HG02938 (cell line): ENCODE results near the gene CYYR1.
"Not testable (repeated sequence)": the region's sequence is repeated elsewhere in the genome, so short reads cannot be mapped to it uniquely, and the experiment has no call there.

ENCODE experiments used
- ATAC-seq: cut with Tn5 transposase; IDR thresholded peaks from one replicate; pipeline ENCODE4 v1.9.1; 2021; ENCODE audit warnings: mild to moderate bottlenecking, moderate library complexity; ENCODE audit not compliant: unreplicated experiment

CYYR1 gene

GRCh38 chr21:26491663-26492062, 81.4 kb downstream of the CYYR1 start:
- no peak for ATAC-seq

GRCh38 chr21:26490771-26491170, 82.3 kb downstream of the CYYR1 start:
- ATAC-seq = no peak

- no peak for ATAC-seq
These were observed 83.3 kb downstream of the CYYR1 start for GRCh38 chr21:26489781-26490180.

GRCh38 chr21:26487981-26488480, 85.1 kb downstream of the CYYR1 start:
- ATAC-seq = no peak

GRCh38 chr21:26473471-26473870, 99.6 kb downstream of the CYYR1 start:
- ATAC-seq = no peak

GRCh38 chr21:26471099-26471471, 102.0 kb downstream of the CYYR1 start:
- no peak for ATAC-seq

- ATAC-seq = no peak
These were observed 102.6 kb downstream of the CYYR1 start for GRCh38 chr21:26470351-26471098.

GRCh38 chr21:26469789-26470188, 103.3 kb downstream of the CYYR1 start:
- no peak for ATAC-seq

GRCh38 chr21:26465916-26466315, 107.2 kb downstream of the CYYR1 start:
- ATAC-seq = no peak

GRCh38 chr21:26461500-26461899, 111.6 kb downstream of the CYYR1 start:
- no peak for ATAC-seq

GRCh38 chr21:26460621-26461020, 112.5 kb downstream of the CYYR1 start:
- ATAC-seq = no peak

- not testable (repeated sequence) for ATAC-seq
These were observed 114.2 kb downstream of the CYYR1 start for GRCh38 chr21:26458854-26459253.

- ATAC-seq = no peak
These were observed 115.3 kb downstream of the CYYR1 start for GRCh38 chr21:26457817-26458216.

GRCh38 chr21:26453267-26453666, 119.8 kb downstream of the CYYR1 start:
- no peak for ATAC-seq

- ATAC-seq = no peak
These were observed 121.9 kb downstream of the CYYR1 start for GRCh38 chr21:26451081-26451740.

GRCh38 chr21:26449161-26449560, 123.9 kb downstream of the CYYR1 start:
- ATAC-seq = no peak

- ATAC-seq = no peak
These were observed 124.3 kb downstream of the CYYR1 start for GRCh38 chr21:26448751-26449150.

GRCh38 chr21:26447932-26448475, 125.1 kb downstream of the CYYR1 start:
- no peak for ATAC-seq

- no peak for ATAC-seq
These were observed 127.6 kb downstream of the CYYR1 start for GRCh38 chr21:26445440-26445839.

GRCh38 chr21:26444646-26445045, 128.4 kb downstream of the CYYR1 start:
- ATAC-seq = no peak

GRCh38 chr21:26443867-26444266, 129.2 kb downstream of the CYYR1 start:
- no peak for ATAC-seq

GRCh38 chr21:26443291-26443690, 129.8 kb downstream of the CYYR1 start:
- ATAC-seq = no peak
